ENCODE data around the gene FAM187B.
A peak's percentile ranks its signal among the peaks of the same experiment; 100 is the strongest.

Gene FAM187B

GRCh38 chr19:35219008-35219407, 9.5 kb downstream of the FAM187B start:
- Histone ChIP-seq H3K4me1 (ENCODE audit: low read length) (peaks cover 22% of the 10 kb centered on the region), H3K36me3 (replicated peaks; ENCODE audit: low read depth, low read length) (no peaks in the 10 kb centered on the region), H3K4me3 (ENCODE audit: low read length) (no peak overlapping the region), H3K79me2 (ENCODE audit: low read length) (no peaks in the 10 kb centered on the region), H3K9me3 (ENCODE audit: insufficient read depth, low read length) (peaks cover 7% of the 10 kb centered on the region; the same call in 1 of the 2 replicates), H3K27ac (ENCODE audit: low read length) (no peak overlapping the region), H2AFZ (ENCODE audit: low read depth, low read length) (no peak overlapping the region), H3K27me3 (ENCODE audit: low read depth, low read length) (no peaks in the 10 kb centered on the region), H3K4me2 (ENCODE audit: low read length) (no peak overlapping the region), H4K20me1 (ENCODE audit: insufficient read depth, low read length) (no peaks in the 10 kb centered on the region), H3K9ac (ENCODE audit: low read length) (no peak overlapping the region)
- no peak for TF ChIP-seq EZH2phosphoT487 (IDR thresholded peaks at IDR 0.05; ENCODE audit: low read depth)
- TF ChIP-seq CTCF (IDR thresholded peaks at IDR 0.05; ENCODE audit: low read depth, low read length), result no peak

GRCh38 chr19:35217649-35217990, 10.9 kb downstream of the FAM187B start:
- no peak overlapping the region for H3K4me2 ChIP-seq (ENCODE audit: low read length)
- H4K20me1 ChIP-seq (ENCODE audit: insufficient read depth, low read length), result no peaks in the 10 kb centered on the region
- H3K9ac ChIP-seq (ENCODE audit: low read length), result no peak overlapping the region
- peaks cover 32% of the 10 kb centered on the region for H3K4me1 ChIP-seq (ENCODE audit: low read length)
- no peak for TF ChIP-seq EZH2phosphoT487 (IDR thresholded peaks at IDR 0.05; ENCODE audit: low read depth)
- no peak for TF ChIP-seq CTCF (IDR thresholded peaks at IDR 0.05; ENCODE audit: low read depth, low read length)
- H3K9me3 ChIP-seq (ENCODE audit: insufficient read depth, low read length), result peaks cover 7% of the 10 kb centered on the region; the same call in 1 of the 2 replicates
- H2AFZ ChIP-seq (ENCODE audit: low read depth, low read length), result no peak overlapping the region
- no peak overlapping the region for H3K4me3 ChIP-seq (ENCODE audit: low read length)
- H3K27me3 ChIP-seq (ENCODE audit: low read depth, low read length), result no peaks in the 10 kb centered on the region
- H3K27ac ChIP-seq (ENCODE audit: low read length), result no peak overlapping the region
- no peaks in the 10 kb centered on the region for H3K36me3 ChIP-seq (replicated peaks; ENCODE audit: low read depth, low read length)
- no peaks in the 10 kb centered on the region for H3K79me2 ChIP-seq (ENCODE audit: low read length)

GRCh38 chr19:35216833-35217648, 11.5 kb downstream of the FAM187B start:
- Histone ChIP-seq H3K4me2 (ENCODE audit: low read length) (no peak overlapping the region), H3K27ac (ENCODE audit: low read length) (no peak overlapping the region), H3K9ac (ENCODE audit: low read length) (no peak overlapping the region), H3K36me3 (replicated peaks; ENCODE audit: low read depth, low read length) (no peaks in the 10 kb centered on the region), H3K27me3 (ENCODE audit: low read depth, low read length) (no peaks in the 10 kb centered on the region), H4K20me1 (ENCODE audit: insufficient read depth, low read length) (no peaks in the 10 kb centered on the region), H2AFZ (ENCODE audit: low read depth, low read length) (no peak overlapping the region), H3K4me3 (ENCODE audit: low read length) (no peak overlapping the region), H3K79me2 (ENCODE audit: low read length) (no peaks in the 10 kb centered on the region), H3K9me3 (ENCODE audit: insufficient read depth, low read length) (peaks cover 7% of the 10 kb centered on the region; the same call in 1 of the 2 replicates), H3K4me1 (ENCODE audit: low read length) (peaks cover 36% of the 10 kb centered on the region)
- TF ChIP-seq EZH2phosphoT487 (IDR thresholded peaks at IDR 0.05; ENCODE audit: low read depth) (no peak), CTCF (IDR thresholded peaks at IDR 0.05; ENCODE audit: low read depth, low read length) (peak; percentile 72)

- Histone ChIP-seq H3K4me3 (ENCODE audit: low read length) (no peak overlapping the region), H3K4me2 (ENCODE audit: low read length) (no peak overlapping the region), H3K27ac (ENCODE audit: low read length) (no peak overlapping the region), H3K27me3 (ENCODE audit: low read depth, low read length) (no peaks in the 10 kb centered on the region), H4K20me1 (ENCODE audit: insufficient read depth, low read length) (no peaks in the 10 kb centered on the region), H3K9me3 (ENCODE audit: insufficient read depth, low read length) (peaks cover 7% of the 10 kb centered on the region; the same call in 1 of the 2 replicates), H3K9ac (ENCODE audit: low read length) (no peak overlapping the region), H3K36me3 (replicated peaks; ENCODE audit: low read depth, low read length) (no peaks in the 10 kb centered on the region), H3K79me2 (ENCODE audit: low read length) (no peaks in the 10 kb centered on the region), H3K4me1 (ENCODE audit: low read length) (peaks cover 42% of the 10 kb centered on the region), H2AFZ (ENCODE audit: low read depth, low read length) (no peak overlapping the region)
- TF ChIP-seq EZH2phosphoT487 (IDR thresholded peaks at IDR 0.05; ENCODE audit: low read depth), result no peak
- no peak for TF ChIP-seq CTCF (IDR thresholded peaks at IDR 0.05; ENCODE audit: low read depth, low read length)
Observed at GRCh38 chr19:35216016-35216832, 12.3 kb downstream of the FAM187B start.

All from OCI-LY3 (cell line).